NCI-H2081 (cell line): ENCODE measurements around the gene LMOD3.

Source experiments
- DNase-seq, 2 experiments: peaks; one replicate each; lab custom pipeline; 2025; lab: John Stamatoyannopoulos, UW

The LMOD3 gene

DNA sequence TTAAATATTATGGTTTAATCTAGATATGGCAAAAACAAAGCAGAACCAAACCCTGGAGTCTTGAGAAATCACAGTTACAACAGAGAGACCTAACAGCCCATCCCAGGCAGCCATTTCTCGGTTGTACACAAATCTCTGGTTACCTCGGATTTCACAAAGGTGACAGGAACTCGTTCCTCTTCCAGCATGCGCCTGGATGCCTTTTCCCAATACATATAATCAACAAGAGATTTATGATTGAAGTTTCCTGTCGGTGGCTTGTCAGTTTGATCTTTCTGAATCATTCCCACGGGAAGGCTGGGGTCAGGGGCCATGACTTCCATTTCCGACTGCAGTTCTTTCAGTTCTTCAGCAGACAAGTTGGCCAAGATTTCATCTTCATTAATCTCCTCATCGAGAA, 445 bp downstream of the LMOD3 start:
- no peak for DNase-seq

DNA sequence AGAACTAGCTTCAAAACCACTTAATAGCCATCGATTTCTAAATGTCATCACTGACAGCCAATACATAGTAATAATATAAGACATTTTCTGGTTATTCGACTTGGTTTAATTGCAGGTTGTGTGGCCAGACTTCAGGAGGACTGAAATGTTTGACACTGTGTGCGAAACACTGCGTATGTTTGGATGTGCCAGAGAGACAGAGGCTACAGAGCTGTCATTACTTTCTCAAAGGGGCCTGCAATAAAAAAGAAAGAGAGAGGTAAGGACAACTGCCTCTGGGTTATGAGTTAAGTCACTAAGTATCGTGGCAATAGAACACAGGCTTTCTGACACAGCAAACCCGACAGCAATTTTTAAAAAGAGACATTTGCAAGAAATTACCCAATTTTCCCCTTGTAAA, 882 bp downstream of the LMOD3 start:
- DNase-seq, result no peak

DNA sequence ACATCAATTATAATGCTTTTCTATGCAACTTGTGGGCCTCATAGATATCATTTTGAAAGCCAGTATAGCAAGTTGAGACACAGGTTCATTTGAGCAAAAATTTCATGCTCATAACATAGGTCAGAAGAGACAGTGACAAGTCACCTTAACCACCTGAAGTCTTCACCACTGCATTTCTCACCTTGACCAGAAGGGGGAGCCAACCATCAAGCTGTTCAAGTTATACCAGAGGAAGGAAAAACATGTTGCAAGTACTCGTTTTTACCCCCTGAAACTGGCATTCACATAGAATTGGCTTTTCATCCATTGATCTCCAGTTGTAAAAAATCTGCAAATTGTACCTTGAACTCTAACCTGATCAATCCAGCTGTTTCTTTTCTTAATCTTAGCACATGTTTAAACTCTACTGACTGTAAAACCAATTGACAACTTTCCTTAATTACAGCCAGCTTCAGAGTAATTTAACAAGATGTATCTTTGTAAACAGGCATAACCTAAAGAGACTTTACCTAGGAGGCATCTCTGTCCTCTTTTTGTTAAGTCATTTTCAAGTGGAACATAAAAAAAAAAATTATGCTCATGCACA, 1.4 kb downstream of the LMOD3 start:
- peak; percentile 55 to 69 for DNase-seq

DNA sequence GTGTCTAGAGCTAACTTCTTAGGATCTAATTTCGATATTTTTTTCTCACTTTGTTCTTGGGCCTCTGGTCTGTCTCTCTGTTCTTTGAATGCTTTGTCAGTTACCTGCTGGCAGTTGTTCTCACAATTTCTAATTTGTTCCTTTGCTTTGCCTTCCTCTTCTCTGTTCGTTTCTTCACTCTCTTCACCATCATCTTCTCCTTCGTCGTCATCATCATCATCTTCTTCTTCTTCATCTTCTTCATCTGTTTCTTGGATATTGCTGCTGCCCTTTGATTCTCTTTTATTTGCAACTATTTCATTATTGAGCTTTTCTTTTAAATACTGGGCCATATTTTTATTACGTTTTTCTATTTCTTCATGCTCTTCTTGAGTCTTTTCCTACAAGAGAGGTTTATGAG, 2.7 kb downstream of the LMOD3 start:
- DNase-seq, result no peak

DNA sequence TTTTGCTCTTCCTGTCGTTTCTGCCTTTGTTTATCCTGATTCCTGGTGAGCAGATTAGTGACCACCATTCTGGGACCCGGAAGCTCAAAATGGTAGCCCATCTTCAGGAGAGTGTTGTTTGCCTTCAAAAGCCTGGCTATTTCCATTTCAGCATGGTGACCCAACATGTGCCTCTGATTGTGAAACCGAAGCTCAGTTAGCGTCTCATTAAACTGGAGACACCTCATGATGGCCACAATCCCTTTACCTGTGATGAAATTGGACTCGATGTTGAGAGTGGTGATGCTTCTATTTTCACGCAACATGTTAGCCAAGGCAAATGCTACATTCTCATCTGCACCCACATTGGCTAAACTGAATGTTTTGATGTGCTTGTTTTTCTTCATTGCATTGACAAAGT, 3.3 kb downstream of the LMOD3 start:
- DNase-seq, result no peak

DNA sequence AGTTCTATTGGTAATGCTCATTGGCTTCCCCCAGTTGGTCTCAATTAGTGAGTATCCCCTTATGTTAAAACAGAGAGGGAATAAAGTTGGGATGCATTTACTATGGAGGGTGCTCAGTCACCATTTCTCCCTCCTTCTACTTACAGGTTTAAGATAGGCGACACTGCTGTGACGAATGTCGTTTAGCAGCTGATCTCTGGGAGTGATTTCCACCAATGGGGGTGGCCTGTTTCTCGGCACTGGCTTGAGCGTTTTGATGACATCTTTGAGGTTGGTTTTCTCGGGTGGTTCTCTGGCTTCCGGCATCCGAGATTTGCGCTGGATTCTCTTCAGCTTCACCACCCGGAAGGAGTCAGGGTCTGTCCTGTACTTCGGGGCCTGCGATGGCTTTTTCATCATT, 3.8 kb downstream of the LMOD3 start:
- DNase-seq, result no peak

DNA sequence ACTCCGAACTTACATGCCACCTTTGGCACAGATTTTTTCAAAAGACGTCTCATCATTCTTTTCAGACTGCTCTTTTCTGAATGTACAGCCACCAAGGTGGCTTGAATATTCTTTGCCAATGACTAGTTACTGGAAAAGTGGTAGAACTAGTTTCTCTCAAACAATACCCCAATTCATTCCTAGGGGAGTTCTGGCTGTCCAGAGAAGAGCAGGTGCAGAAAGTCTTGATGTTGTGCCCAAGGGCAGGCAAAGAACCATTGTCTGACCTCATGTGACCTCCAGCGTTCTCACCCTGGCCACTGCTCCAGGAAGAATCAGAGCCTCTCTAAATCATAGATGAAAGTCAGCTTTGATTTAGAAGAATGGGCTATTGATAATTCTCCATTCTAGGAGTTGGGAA, 5.5 kb downstream of the LMOD3 start:
- no peak for DNase-seq

DNA sequence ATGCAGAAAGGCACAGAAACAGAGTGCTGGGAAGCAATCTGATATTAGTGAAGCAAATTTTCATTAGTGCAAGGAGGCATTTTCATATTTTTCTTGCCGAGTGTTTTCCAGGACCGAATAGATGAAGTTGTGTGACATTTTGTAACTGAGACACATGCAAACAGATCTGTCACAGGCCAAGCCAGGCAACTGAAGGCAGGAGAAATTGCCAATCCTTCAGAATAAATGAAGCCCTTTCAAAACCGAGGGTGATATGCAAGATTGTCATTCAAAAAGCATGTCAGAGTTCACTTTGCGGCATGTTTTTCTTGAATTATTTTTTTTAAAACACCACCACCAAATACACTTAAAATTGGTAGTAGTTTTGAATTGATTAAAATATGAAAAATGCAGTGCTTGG, 6.2 kb downstream of the LMOD3 start:
- DNase-seq, result no peak

DNA sequence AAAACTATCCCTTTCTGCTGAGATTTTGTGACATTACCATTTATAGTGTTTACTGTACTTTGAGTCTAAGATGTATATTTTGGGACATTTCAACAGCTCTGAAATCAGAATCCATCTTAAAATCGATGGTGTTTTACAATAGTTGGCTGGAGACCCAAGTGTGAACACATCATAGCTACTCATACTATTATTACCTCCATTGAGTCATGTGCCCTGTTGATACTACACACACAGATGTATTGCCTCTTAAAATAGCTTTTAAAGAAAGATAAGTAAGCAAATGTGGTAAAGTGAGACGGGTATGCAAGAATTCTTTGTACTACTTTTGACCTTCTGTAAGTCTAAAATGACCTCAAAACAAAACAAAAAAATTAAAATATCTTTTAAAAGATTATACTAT, 6.7 kb downstream of the LMOD3 start:
- DNase-seq, result no peak

DNA sequence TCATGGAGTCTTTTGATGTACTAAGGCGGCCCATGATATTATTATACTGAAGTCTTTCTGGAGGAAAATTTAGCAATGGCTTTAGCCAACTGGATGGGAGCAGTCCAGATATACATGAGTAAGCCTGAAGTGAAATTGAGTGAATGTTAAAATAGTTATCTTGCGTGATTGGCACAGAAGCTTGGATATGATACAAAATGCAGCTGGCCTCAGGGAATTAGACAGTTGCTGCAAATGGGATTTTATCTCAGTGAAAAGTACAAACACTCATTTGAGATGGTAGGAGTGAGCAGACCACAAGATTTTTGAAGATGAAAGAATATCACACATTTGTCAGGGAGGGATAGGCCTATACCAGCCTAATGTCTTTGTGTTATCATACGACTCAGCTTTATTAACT, 8.9 kb downstream of the LMOD3 start:
- no peak for DNase-seq

DNA sequence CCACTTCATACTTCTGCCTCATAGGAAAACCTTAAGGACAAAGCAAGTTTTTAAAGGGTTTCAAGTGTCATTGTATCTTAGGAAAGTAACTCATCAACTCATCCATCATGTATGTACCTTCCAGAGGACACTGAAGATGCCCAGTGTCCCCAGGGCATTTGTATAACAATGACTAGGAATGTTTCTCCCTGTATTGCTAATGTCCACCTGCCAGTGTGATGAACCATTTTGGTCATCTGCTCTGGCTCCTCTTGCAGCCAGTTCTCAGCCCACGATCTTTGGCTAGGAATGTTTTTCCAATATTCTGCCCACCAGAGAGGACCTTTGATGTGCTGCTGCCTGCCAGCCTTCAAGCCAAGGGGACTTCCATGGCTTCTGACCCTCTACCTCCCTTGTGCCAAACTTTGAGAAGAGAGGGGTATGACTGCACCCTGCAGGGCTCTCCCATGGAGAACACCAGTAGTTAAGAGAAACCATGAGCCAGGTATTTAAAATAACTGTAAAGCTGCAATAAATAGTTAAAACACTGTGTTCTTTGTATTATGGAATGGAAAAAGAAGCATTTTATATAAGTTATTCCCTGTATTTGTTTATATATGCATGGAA, 11.4 kb downstream of the LMOD3 start:
- DNase-seq, result no peak

DNA sequence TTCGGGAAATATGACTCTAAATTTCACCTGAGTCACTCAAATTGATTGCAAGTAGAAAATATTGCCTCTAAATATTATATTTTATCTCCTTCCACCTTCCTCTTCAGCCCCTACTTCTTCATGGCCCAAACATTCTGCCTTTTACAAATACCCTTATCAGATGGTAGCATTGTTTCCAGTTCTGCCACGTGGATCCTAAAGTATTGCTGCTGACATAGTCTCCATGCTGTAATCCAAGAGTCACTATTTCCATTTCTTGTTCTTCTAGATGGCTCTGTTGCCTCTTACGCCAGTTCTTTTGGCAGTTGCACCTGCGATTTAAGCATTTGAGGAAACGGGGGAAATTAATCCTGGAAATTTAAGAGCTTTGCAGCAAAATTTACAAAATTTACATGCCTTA, 13.6 kb downstream of the LMOD3 start:
- no peak for DNase-seq

DNA sequence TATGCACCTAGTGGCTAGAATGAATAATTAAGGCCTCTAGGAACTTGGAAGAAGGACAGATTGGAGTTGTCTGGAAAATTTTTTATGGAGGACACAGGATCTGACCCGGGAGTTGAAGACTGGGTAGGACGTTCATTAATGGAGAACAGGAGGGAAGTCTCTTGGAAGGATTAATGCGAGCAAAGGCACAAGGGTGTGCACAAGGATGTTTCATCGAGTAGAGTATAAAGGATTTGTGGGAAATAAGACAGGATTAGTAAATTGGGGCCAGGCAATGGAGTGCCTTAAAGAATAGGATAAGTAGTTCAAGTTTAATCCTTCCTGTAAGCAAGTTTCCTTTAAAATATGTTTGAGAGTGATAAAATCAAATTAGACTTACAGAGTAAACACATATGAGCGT, 14.6 kb downstream of the LMOD3 start:
- no peak for DNase-seq

DNA sequence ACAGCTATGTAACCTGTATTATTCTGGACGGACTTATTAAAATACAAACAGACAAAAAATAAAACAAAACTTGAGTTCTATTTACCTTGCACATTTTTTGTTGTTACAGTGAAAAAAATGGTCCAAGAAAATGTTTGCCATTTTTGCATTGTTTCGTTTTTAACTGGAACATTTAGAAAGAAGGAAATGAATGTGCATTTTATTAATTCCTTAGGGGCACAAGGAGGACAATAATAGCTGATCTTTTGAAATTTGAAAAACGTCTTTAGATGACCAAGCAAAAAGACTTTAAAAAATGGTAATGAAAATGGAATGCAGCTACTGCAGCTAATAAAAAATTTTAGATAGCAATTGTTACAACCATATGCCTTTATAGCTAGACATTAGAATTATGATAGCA, 17.1 kb downstream of the LMOD3 start:
- no peak for DNase-seq

DNA sequence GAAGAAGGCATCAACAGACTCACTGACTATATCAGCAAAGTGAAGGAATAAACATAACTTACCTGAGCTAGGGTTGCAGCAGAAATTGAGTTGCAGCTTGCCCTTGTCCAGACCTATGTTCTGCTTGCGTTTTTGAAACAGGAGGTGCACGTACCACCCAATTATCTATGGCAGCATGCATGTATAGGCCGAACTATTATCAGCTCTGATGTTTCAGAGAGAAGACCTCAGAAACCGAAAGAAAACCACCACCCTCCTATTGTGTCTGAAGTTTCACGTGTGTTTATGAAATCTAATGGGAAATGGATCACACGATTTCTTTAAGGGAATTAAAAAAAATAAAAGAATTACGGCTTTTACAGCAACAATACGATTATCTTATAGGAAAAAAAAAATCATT, 17.8 kb downstream of the LMOD3 start:
- no peak for DNase-seq

DNA sequence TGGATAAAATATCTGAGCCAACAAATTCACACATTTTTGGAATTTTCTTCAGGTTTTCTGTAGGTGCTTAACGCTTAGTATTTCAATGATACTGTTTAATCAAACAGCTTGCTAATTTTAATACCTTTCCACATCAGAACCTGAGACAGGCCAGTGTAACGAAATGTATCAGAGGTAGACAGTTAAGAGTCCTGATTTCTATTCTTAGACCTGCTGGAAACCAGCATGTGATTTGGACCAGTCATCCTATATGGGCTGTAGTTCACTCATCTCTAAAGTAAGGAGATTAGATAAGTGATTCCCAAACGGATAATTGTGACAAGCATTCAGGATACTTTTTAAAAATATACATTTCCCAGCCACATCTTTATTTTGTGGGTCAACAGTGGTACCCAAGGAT, 19.3 kb downstream of the LMOD3 start:
- DNase-seq, result no peak

DNA sequence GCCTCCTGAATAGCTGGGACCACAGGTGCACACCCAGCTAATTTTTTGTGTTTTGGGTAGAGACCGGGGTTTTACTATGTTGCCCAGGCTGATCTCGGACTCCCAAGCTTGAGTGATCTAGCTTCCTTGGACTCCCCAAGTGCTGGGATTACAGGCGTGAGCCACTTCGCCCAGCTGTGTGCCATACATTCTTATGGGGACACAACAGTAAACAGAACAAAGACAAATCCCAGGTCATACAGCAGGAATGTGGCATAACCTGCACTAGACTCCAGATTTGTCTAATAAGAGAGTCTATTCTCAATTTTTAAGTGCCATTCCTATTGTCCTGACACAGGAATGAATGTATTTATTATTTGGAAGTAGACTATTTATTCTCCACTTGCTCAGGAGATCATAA, 20.0 kb downstream of the LMOD3 start:
- no peak for DNase-seq

DNA sequence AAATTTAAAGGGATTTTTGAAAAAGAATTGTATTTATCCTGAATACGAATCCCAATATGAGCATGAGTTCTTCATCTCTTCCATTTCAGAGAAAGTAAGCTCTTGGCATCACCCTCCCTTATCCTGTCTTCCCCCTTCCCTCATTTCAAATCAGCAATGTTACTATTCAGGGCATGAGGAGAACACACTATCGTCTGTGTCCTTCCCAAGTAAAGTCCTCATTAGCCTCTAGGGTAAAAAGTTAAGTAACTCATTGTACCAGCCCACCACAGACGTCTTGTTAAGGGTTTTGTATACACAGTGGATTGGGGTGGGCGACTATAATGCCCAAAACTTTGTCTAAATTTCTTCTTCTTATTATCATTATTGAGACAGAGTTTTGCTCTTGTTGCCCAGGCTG, 22.8 kb downstream of the LMOD3 start:
- DNase-seq, result no peak

DNA sequence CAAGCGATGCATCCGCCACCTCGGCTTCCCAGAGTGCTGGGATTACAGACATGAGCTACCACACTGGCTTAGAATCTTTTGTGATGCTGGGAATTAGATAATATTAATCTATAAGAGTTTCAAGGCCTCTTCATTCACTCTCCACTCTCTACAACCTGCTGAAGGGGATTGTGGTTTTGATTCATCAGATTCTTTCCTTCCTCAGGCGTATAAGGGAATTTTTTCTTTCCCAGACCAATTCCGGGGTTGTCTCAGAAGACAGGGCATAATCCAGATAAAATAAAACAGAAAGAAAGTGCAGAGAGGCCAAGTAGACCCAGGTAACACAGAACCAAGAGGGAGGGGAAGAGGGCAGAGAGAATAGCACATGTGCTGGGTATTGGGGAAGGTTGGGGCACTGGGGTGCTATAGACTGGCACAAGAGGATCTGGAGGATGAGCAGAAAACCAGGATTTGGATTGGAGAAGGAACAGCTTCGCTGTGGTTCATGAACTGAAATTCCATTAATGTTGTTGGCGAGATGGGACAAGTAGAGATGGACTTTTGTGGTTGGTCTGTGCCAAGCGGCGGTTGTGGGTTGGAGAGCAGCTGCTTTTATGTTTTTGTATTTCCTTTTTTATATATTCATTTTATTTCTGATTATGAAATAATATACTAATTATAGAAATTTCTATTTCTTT, 24.8 kb downstream of the LMOD3 start:
- no peak for DNase-seq

DNA sequence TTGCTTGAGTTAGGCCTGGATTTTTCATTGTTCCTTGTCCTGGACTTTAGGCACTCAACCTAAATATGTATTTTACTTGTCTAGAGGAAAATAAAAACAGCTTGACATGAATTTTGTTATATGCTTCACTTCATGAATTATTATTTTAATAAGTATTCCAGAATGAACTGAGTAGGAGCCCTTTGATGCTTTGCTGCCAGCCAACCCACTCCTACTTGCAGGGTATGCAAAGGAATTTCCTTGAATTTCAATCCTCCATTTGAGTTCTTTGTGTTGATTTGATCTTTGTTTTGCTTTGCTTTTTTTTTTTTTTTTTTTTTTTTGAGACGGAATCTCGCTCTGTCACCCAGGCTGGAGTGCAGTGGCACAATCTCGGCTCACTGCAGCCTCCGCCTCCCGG, 26.1 kb downstream of the LMOD3 start:
- no peak for DNase-seq

DNA sequence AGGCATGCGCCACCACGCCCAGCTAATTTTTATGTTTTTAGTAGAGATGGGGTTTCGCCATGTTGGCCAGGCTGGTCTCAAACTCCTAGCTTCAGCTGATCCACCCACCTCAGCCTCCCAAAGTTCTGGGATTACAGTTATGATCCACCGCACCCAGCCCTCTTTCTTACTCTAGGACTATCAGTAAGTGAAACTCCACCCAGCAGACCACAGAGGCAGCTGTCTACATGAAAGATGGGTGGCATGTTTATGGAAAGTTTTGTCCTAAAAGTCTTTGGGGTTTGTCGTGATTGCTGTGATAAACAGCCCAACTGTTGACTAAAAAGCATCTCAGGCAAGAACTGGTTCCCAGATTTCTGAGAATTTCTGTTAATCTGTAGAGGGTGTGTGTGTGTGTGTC, 26.8 kb downstream of the LMOD3 start:
- no peak for DNase-seq

DNA sequence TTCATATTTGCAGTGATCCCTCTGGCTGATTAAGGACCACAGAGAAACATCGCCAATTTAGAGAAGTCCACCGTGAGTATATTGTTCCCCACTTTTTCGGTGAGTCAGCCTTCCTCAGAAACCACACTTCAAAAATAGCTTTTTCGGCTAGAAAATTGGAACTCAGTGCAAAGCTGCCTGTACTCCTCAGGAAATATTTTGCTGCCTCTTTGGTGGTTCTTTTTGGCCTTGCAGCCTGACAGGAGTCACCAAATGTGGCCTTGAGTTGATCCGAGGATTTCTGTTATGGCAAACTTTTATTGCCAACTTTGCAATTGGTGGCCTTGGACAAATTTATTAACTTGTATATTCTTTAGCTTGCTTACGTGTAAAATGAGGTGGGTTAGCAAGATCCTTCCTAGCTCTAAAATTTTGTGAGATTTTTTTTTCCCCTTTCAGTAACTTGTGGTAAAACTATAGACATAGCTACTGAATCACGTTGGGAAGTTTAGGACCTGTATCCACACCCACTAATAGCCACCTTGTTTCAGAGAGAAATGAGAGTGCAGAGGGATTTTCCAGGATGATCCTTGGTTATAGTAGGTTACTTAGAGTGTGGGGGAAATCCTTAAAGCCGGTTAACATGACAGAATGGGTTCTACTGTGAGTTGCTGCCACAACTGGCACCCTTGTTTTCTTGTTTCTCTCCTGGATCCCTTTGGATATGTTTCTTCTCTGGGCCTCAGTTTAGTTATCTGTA, 27.8 kb downstream of the LMOD3 start:
- no peak for DNase-seq

DNA sequence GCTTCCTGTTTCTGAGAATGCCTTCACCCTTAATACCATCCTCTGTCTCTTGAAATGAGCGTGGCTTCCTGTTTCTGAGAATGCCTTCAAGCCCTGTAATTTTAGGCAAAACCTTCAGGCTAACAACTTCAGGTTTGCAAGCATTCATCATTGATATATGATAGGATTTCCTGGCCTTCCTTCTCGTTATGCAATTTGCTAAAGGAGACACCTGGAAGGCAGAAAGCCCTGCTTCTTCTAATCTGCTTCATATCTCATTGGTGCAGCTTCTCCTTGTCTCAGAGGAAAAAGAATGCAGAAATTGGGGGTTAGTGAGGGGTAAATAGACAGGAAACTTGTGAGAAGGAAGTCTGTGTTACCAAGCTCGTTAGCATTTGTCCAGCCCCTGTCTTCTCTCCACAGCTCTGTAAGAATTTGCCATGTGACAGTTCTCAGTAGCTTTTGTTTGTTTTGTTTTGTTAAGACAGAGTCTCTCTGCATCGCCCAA, 30.3 kb downstream of the LMOD3 start:
- no peak for DNase-seq
